Thyroid gland (tissue), 4 donors: ENCODE results near the gene CXCL17. TPM values are rescaled to one million over a fixed set of nuclear protein-coding genes. Genes with fewer than 3 reads are reported as not detected.

Experiments
- DNase-seq, 2 donors: peaks; one replicate each; pipeline ENCODE4 v3.0.0-alpha.2; 2019
- H3K27ac ChIP-seq, 3 donors: fragments of 200-600 bp; sonication (generic); 1 replicate in 2 of 3; 2 replicates in 1 of 3; pipeline ENCODE4 v1.5.1; 2016 to 2019; ENCODE audit warnings: mild to moderate bottlenecking in 1 of 3, moderate library complexity in 1 of 3
- H3K27me3 ChIP-seq: fragments of 200-600 bp; sonication (generic); one replicate; pipeline ENCODE4 v1.5.1; 2019
- H3K36me3 ChIP-seq, 2 donors: fragments of 200-600 bp; sonication (generic); one replicate each; pipeline ENCODE4 v1.5.1; 2016 to 2019
- H3K4me1 ChIP-seq, 2 donors: fragments of 200-600 bp; sonication (generic); one replicate each; pipeline ENCODE4 v1.5.1; 2017 to 2019
- H3K4me3 ChIP-seq, 3 donors: fragments of 200-600 bp; sonication (generic); replicated peaks in 1 of 3; 1 replicate in 2 of 3; 2 replicates in 1 of 3; pipeline ENCODE4 v1.5.1; 2016; ENCODE audit warnings: mild to moderate bottlenecking in 1 of 3
- H3K9me3 ChIP-seq: fragments of 200-600 bp; sonication (generic); one replicate; pipeline ENCODE4 v1.5.1; 2017
- POLR2A ChIP-seq, 2 donors: fragments of 450-650 bp; IDR thresholded peaks; one replicate each; pipeline ENCODE4 v1.6.1; 2017; ENCODE audit warnings: antibody characterized with exemption in 2 of 2, mild to moderate bottlenecking in 2 of 2, moderate library complexity in 1 of 2
- WGBS, 2 donors: methylation state at CpG; one replicate each; pipeline ENCODE4 v1.1.5; 2017; 5-methylcytosine and 5-hydroxymethylcytosine counted together
- intact Hi-C: fragments of 100-400 bp; cut with DNase I; formaldehyde crosslinking; loops from one replicate; pipeline ENCODE4 v1.15.1; 2023
- total RNA-seq, 4 donors: library from RNA; depleted of rRNA; stranded (reverse); fragments of >200 nt; gene quantifications; one replicate each; pipeline ENCODE4 v1.2.3, GENCODE V29; 2016
- TF ChIP-seq, protein P1 (sequence below), 6 experiments: fragments of 200-600 bp in 3 of 6; fragments of 450-650 bp in 3 of 6; sonication (generic) in 3 of 6; IDR thresholded peaks; one replicate each; pipeline ENCODE4 v1.5.1; 2016 to 2019; ENCODE audit warnings: antibody characterized with exemption in 6 of 6, mild to moderate bottlenecking in 2 of 6, inconsistent platforms in 1 of 6, moderate library complexity in 1 of 6

Gene CXCL17
- total RNA-seq, 4 donors from 2014 or later: not detected

DNA sequence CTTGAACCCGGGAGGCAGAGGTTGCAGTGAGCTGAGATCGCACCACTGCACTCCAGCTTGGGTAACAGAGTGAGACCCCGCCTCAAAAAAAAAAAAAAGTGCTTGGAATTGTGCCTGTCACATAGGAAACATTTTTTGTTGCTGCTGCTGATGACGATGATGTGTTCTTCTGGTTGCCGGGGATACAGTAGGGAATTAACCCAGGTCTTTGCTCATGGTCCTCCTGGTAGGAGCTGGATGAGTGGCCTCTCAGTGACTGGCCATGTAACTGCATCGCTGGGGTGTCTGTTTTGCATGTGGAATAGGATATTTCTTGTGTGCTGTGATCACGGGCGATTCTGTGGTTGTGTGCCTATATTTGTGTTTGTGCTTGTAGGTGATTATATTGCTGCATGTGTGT lies 48.0 kb downstream of the CXCL17 start:
- intact Hi-C loops: no loop called here
- no peak for TF ChIP-seq POLR2A (IDR thresholded peaks at IDR 0.05)
- TF ChIP-seq, protein P1, sequence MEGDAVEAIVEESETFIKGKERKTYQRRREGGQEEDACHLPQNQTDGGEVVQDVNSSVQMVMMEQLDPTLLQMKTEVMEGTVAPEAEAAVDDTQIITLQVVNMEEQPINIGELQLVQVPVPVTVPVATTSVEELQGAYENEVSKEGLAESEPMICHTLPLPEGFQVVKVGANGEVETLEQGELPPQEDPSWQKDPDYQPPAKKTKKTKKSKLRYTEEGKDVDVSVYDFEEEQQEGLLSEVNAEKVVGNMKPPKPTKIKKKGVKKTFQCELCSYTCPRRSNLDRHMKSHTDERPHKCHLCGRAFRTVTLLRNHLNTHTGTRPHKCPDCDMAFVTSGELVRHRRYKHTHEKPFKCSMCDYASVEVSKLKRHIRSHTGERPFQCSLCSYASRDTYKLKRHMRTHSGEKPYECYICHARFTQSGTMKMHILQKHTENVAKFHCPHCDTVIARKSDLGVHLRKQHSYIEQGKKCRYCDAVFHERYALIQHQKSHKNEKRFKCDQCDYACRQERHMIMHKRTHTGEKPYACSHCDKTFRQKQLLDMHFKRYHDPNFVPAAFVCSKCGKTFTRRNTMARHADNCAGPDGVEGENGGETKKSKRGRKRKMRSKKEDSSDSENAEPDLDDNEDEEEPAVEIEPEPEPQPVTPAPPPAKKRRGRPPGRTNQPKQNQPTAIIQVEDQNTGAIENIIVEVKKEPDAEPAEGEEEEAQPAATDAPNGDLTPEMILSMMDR (IDR thresholded peaks at IDR 0.05): no peak
- DNase-seq: no peak
- Histone ChIP-seq H3K9me3 (no peaks in the 10 kb centered on the region), H3K4me1 (peaks cover 0 to 13% of the 10 kb centered on the region in 2 donors), H3K27ac (no peak overlapping the region), H3K27me3 (no peaks in the 10 kb centered on the region), H3K4me3 (no peak overlapping the region), H3K36me3 (no peaks in the 10 kb centered on the region)
- WGBS, 2 donors: 80 to 83% methylated on average over 8 of the region's 8 CpGs

- WGBS, 2 donors: 68 to 78% methylated on average over 4 of the region's 4 CpGs
- Histone ChIP-seq H3K27ac (no peak overlapping the region), H3K9me3 (no peaks in the 10 kb centered on the region), H3K4me3 (no peak overlapping the region), H3K4me1 (peaks cover 2 to 8% of the 10 kb centered on the region in 2 donors), H3K27me3 (no peaks in the 10 kb centered on the region), H3K36me3 (no peaks in the 10 kb centered on the region)
- intact Hi-C loops: no loop called here
- no peak for DNase-seq
- TF ChIP-seq POLR2A (IDR thresholded peaks at IDR 0.05): no peak
- TF ChIP-seq, protein P1 (IDR thresholded peaks at IDR 0.05): no peak
Observed at GRCh38 chr19:42392165-42392564, 50.6 kb downstream of the CXCL17 start.

DNA sequence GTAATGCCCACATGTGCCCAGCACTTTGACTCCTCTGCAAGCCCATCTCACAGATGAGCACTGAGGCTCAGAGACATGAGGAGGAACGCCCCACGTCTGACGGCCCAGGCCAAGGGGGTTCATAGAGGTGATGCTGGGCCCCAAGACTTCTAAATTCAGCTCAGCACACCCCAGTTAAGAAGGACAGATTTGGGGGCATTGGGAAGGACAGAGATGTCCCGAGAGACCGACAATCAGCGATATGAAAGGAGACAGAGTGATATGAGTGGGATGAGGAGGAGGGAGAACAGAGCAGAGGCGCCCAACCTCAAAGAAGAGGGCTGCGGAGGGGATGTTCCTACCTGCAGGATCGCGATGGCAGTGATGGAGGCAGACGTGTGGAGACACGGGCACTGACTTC lies 52.8 kb downstream of the CXCL17 start, which contains the start of gene CNFN:
CNFN (minus strand) TSS at position 399 of the 400 bp plus-strand sequence. CDS start 1,260 bp downstream, outside the sequence.
- H3K9me3 ChIP-seq: no peaks in the 10 kb centered on the region
- H3K27ac ChIP-seq: no peak within 1 kb of the TSS
- intact Hi-C loops: no loop called here
- no peaks in the 10 kb centered on the region for H3K27me3 ChIP-seq
- TF ChIP-seq, protein P1 (IDR thresholded peaks at IDR 0.05): no peak
- no peak for TF ChIP-seq POLR2A (IDR thresholded peaks at IDR 0.05)
- 51 to 55% methylated on average over 12 of the region's 12 CpGs for WGBS, 2 donors
- H3K4me3 ChIP-seq: no peak within 1 kb of the TSS
- H3K36me3 ChIP-seq: no peaks in the 10 kb centered on the region
- no peak for DNase-seq
- peaks cover 6 to 9% of the 10 kb centered on the region in 2 donors for H3K4me1 ChIP-seq

DNA sequence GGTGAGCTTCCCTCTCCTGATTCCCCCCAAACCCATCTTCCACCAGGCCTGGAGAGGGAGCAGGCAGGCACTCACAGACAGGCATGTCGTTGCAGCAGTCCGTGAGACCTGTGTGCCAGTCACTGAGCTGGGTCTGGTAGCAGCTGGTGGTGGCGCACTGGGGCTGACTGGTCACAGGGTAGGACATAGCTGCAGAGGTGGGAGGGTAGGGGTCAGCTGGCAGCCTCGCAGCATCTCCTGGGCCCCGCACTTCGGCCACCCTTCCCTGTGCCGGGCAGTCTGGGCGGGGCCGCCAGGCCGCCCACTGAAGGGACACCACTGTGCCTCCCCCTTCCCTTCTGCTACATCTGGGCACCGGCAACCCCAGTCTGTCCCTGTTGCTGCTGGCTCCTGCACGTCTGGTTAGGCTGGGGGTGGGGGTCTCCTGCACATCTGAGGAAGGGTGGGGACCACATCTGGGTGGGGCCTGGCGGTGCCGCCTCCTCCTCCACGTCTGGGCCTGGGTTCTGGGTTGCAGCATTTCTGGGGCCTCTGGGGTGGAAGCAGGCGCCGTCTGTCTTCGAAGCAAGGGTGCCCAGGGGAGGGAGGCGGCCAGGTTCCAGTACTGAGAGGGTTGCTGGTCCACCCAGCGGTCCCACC lies 53.8 kb downstream of the CXCL17 start:
- WGBS, 2 donors: 78 to 84% methylated on average over 6 to 17 of the region's 20 CpGs
- no peaks in the 10 kb centered on the region for H3K36me3 ChIP-seq
- TF ChIP-seq, protein P1 (IDR thresholded peaks at IDR 0.05): no peak
- no peak for TF ChIP-seq POLR2A (IDR thresholded peaks at IDR 0.05)
- no peaks in the 10 kb centered on the region for H3K27me3 ChIP-seq
- peaks cover 6 to 9% of the 10 kb centered on the region in 2 donors for H3K4me1 ChIP-seq
- no peak overlapping the region for H3K4me3 ChIP-seq
- intact Hi-C loops: no loop called here
- no peak overlapping the region for H3K27ac ChIP-seq
- DNase-seq: no peak
- H3K9me3 ChIP-seq: no peaks in the 10 kb centered on the region

DNA sequence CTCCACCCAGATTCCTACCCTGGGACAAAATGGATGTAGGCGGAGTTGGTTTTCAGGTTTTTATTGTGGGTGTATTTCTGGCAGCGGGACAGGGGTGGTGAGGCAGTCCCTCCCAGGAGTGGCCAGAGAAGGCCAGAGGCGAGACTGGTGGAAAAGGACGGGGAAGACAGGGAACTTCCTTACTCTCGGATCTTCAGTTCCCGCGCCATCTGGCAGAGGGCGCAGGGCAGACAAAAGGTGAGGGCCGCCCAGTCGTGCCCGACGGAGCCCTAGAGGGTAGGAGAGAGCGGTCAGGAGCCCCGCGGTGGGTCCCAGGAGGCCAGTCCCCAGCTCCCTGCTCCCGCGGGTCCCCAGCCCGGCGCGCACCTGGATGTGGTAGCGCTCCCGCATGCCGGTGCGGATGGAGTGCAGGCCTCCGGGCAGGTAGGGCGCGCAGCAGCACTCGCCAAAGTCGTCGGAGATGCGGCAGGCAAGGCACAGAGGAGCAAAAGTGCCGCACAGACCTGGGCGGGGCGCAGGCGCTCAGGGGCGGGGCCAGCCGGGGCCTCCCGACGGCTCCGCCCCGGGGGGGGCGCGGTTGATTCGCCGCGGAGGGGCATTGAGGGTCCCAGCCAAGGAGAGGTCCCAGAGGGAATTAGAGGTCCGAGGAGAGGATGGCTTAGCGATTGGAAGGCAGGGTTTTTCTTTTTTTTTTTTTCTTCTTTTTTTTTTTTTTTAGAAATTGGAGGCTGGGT lies 55.6 kb downstream of the CXCL17 start:
- Histone ChIP-seq H3K4me1 (peaks cover 6 to 9% of the 10 kb centered on the region in 2 donors), H3K27ac (peak overlapping the region in 1 of 3 donors; percentile 24), H3K36me3 (no peaks in the 10 kb centered on the region), H3K4me3 (peak overlapping the region in 1 of 3 donors; percentile 29), H3K9me3 (no peaks in the 10 kb centered on the region), H3K27me3 (no peaks in the 10 kb centered on the region)
- TF ChIP-seq, protein P1 (IDR thresholded peaks at IDR 0.05): peak in 4 of 6 experiments; percentile 19 to 45 (median 34)
- no peak for TF ChIP-seq POLR2A (IDR thresholded peaks at IDR 0.05)
- DNase-seq: peak; percentile 53 to 64
- intact Hi-C loops: no loop called here
- WGBS, 2 donors: 4 to 5% methylated on average over 29 to 46 of the region's 48 CpGs
